ENCODE data around the gene RFX1. TPM values are rescaled to one million over a fixed set of nuclear protein-coding genes. Genes with fewer than 3 reads are reported as not detected.

RFX1 gene
- total and polyA plus RNA-seq, 4 donors: 1.8 to 5.6 (median 3.5) TPM

DNA sequence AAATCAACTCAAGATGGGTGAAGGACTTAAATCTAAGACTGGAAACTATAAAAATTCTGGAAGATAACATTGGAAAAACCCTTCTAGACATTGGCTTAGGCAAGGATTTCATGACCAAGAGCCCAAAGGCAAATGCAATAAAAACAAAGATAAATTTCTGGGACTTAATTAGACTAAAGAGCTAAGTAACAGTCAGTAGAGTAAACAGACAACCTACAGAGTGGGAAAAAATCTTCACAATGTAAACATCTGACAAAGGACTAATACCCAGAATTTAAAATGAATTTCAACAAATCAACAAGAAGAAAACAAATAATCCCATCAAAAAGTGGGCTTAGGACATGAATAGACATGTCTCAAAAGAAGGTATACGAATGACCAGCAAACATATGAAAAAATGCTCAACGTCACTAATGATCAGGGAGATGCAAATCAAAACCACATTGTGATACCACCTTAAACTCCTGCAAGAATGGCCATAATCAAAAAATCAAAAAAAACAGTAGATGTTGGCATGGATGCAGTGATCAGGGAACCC is 6.3 kb upstream of the RFX1 start:
- H3K27ac ChIP-seq (ENCODE audit: low read depth in 1 of 2, low read length in 2 of 2): no peak overlapping the region

DNA sequence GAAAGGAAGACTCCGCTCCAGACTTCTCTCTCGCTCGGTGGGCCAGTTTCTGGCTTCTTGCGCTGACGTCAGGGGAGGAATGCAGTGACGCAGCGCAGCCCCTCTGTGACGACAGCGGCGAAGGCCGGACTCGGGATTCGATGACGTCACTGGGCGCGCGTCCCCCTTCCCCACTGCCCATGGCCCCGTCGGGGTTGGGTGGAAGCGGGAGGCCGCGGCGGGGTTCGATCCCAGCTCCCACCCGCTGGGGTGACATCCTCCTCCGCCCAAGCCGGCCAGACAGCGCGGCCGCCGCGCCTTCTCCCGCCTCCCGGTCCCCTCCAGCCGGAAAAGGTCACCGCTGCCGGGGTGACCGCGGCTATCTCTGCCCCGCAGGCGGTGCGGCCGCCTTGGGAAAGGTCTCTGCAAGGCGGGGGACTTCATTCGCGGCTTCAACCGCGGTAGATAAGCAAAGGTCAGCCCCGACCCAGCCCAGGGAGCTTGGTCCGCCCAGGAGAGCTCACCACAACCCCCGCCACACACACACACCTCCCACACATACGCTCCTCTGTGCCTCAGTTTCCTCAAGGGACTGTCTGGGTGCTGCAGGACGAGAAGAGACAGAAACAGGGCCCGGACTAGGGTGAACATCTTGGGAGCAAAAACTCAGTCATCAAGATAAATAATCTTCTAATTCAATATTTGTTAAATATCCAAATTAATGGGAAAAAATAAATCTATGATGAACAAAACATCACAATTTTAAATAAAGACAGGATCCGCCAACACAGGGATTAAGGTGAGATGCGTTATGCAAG is 844 bp upstream of the RFX1 start:
- H3K9ac ChIP-seq (ENCODE audit: low read depth in 1 of 2, low read length in 2 of 2): peak overlapping the region; percentile 79 to 95
- H3K27me3 ChIP-seq (ENCODE audit: control insufficient read depth in 4 of 4, insufficient read depth in 4 of 4, low read length in 3 of 4): no peaks in the 10 kb centered on the region
- TF ChIP-seq JUND (IDR thresholded peaks at IDR 0.05) (peak; percentile 88 to 92), RAD21 (IDR thresholded peaks at IDR 0.05) (peak in 1 of 2 donors; percentile 18), SP1 (IDR thresholded peaks at IDR 0.05) (no peak), HNF4G (IDR thresholded peaks at IDR 0.05) (no peak), EGR1 (IDR thresholded peaks at IDR 0.05; ENCODE audit: low read depth in 2 of 2) (no peak), NR2F2 (IDR thresholded peaks at IDR 0.05) (peak; percentile 90), RXRA (IDR thresholded peaks at IDR 0.05) (no peak)
- TF ChIP-seq, protein P1, sequence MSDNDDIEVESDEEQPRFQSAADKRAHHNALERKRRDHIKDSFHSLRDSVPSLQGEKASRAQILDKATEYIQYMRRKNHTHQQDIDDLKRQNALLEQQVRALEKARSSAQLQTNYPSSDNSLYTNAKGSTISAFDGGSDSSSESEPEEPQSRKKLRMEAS (IDR thresholded peaks at IDR 0.05): no peak
- TF ChIP-seq, protein P2, sequence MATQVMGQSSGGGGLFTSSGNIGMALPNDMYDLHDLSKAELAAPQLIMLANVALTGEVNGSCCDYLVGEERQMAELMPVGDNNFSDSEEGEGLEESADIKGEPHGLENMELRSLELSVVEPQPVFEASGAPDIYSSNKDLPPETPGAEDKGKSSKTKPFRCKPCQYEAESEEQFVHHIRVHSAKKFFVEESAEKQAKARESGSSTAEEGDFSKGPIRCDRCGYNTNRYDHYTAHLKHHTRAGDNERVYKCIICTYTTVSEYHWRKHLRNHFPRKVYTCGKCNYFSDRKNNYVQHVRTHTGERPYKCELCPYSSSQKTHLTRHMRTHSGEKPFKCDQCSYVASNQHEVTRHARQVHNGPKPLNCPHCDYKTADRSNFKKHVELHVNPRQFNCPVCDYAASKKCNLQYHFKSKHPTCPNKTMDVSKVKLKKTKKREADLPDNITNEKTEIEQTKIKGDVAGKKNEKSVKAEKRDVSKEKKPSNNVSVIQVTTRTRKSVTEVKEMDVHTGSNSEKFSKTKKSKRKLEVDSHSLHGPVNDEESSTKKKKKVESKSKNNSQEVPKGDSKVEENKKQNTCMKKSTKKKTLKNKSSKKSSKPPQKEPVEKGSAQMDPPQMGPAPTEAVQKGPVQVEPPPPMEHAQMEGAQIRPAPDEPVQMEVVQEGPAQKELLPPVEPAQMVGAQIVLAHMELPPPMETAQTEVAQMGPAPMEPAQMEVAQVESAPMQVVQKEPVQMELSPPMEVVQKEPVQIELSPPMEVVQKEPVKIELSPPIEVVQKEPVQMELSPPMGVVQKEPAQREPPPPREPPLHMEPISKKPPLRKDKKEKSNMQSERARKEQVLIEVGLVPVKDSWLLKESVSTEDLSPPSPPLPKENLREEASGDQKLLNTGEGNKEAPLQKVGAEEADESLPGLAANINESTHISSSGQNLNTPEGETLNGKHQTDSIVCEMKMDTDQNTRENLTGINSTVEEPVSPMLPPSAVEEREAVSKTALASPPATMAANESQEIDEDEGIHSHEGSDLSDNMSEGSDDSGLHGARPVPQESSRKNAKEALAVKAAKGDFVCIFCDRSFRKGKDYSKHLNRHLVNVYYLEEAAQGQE (IDR thresholded peaks at IDR 0.05): peak; percentile 46
- TF ChIP-seq, protein P3, sequence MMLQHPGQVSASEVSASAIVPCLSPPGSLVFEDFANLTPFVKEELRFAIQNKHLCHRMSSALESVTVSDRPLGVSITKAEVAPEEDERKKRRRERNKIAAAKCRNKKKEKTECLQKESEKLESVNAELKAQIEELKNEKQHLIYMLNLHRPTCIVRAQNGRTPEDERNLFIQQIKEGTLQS (IDR thresholded peaks at IDR 0.05): peak; percentile 16
- H3K4me1 ChIP-seq (ENCODE audit: control insufficient read depth in 4 of 4, insufficient read depth in 4 of 4, low read length in 3 of 4): peaks cover 6 to 15% (median 10%) of the 10 kb centered on the region in 4 donors
- no peaks in the 10 kb centered on the region for H3K36me3 ChIP-seq (ENCODE audit: control insufficient read depth in 4 of 4, insufficient read depth in 3 of 4, low read depth in 1 of 4, low read length in 3 of 4)
- H3K27ac ChIP-seq (ENCODE audit: low read depth in 1 of 2, low read length in 2 of 2): peak overlapping the region; percentile 93 to 96
- H3K9me3 ChIP-seq (ENCODE audit: control insufficient read depth in 4 of 4, low read length in 3 of 4): no peaks in the 10 kb centered on the region
- WGBS: 4% methylated on average over 56 of the region's 56 CpGs
- no peak for DNase-seq (ENCODE audit: low spot score)
- peak overlapping the region; percentile 51 to 83 (median 76) for H3K4me3 ChIP-seq (ENCODE audit: low read depth in 1 of 3, low read length in 3 of 3)

More for the DNA sequence above, 6.3 kb upstream of the RFX1 start:
- no peak overlapping the region for H3K9ac ChIP-seq (ENCODE audit: low read depth in 1 of 2, low read length in 2 of 2)
- H3K27me3 ChIP-seq (ENCODE audit: control insufficient read depth in 4 of 4, insufficient read depth in 4 of 4, low read length in 3 of 4): no peaks in the 10 kb centered on the region
- no peaks in the 10 kb centered on the region for H3K36me3 ChIP-seq (ENCODE audit: control insufficient read depth in 4 of 4, insufficient read depth in 3 of 4, low read depth in 1 of 4, low read length in 3 of 4)
- TF ChIP-seq TAF1 (conservative IDR thresholded peaks at IDR 0.05) (no peak), SP1 (IDR thresholded peaks at IDR 0.05) (no peak), GABPA (IDR thresholded peaks at IDR 0.05 in 1 of 2, conservative IDR thresholded peaks at IDR 0.05 in 1 of 2) (no peak)
- H3K4me1 ChIP-seq (ENCODE audit: control insufficient read depth in 4 of 4, insufficient read depth in 4 of 4, low read length in 3 of 4): peaks cover 0 to 9% (median 2%) of the 10 kb centered on the region in 4 donors
- no peak for DNase-seq (ENCODE audit: low spot score)
- 92% methylated on average over 2 of the region's 2 CpGs for WGBS
- no peak overlapping the region for H3K4me3 ChIP-seq (ENCODE audit: low read depth in 1 of 3, low read length in 3 of 3)
- H3K9me3 ChIP-seq (ENCODE audit: control insufficient read depth in 4 of 4, low read length in 3 of 4): no peaks in the 10 kb centered on the region

Measured in liver (tissue), 9 donors.